Subcutaneous abdominal adipose tissue (tissue), 5 donors: Measurements from ENCODE around the gene GOLGA7B.

Experiments
- H3K27ac ChIP-seq: one replicate; pipeline ENCODE4 v1.7.0; 2013; ENCODE audit warnings: low read depth, mild to moderate bottlenecking, inconsistent platforms, low read length, moderate library complexity
- H3K27me3 ChIP-seq, 5 donors: one replicate each; pipeline ENCODE4 v1.7.0; 2013; ENCODE audit warnings: low read length in 5 of 5, inconsistent platforms in 1 of 5; ENCODE audit not compliant: control insufficient read depth in 5 of 5, insufficient read depth in 4 of 5
- H3K36me3 ChIP-seq, 5 donors: one replicate each; pipeline ENCODE4 v1.7.0; 2013; ENCODE audit warnings: low read length in 5 of 5; ENCODE audit not compliant: control insufficient read depth in 5 of 5, insufficient read depth in 5 of 5
- H3K4me1 ChIP-seq, 5 donors: one replicate each; pipeline ENCODE4 v1.7.0; 2013; ENCODE audit warnings: low read length in 5 of 5, mild to moderate bottlenecking in 3 of 5, moderate library complexity in 1 of 5; ENCODE audit not compliant: control insufficient read depth in 5 of 5, insufficient read depth in 5 of 5
- H3K4me3 ChIP-seq, 5 donors: one replicate each; pipeline ENCODE4 v1.7.0; 2013; ENCODE audit warnings: low read length in 5 of 5, low read depth in 1 of 5
- H3K9ac ChIP-seq, 5 donors: one replicate each; pipeline ENCODE4 v1.7.0; 2013; ENCODE audit warnings: low read length in 5 of 5, mild to moderate bottlenecking in 4 of 5, moderate library complexity in 3 of 5
- H3K9me3 ChIP-seq, 5 donors: one replicate each; pipeline ENCODE4 v1.7.0; 2013; ENCODE audit warnings: low read length in 5 of 5; ENCODE audit not compliant: control insufficient read depth in 5 of 5
- donor health status: healthy.
- donor health status: healthy.
- donor health status: healthy.
- donor health status: healthy.
- donor health status: healthy.

Gene GOLGA7B

DNA sequence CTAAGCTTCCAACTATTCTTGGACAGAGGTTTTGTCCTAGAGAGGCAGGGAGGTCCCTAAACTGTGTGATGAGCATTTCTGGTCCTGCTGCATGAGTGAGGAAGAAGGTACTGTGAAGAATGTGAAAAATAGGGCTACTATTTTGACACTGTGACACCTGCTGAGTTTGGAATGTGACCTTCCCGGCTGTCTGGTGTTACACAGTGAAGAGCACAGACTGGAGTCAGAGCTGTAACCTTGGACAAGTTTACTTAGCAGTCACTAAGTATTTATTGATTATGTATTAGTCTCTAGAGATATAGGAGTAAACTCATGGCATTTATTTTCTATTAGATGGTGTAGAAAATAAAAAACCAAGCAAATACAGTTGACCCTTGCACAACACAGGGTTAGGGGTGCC lies 12.3 kb downstream of the GOLGA7B start:
- H3K27me3 ChIP-seq = peaks cover 0 to 15% (median 0%) of the 10 kb centered on the region in 5 donors
- H3K4me1 ChIP-seq = peaks cover 0 to 14% (median 5%) of the 10 kb centered on the region in 5 donors
- no peak overlapping the region for H3K4me3 ChIP-seq
- no peaks in the 10 kb centered on the region for H3K36me3 ChIP-seq
- no peak overlapping the region for H3K9ac ChIP-seq
- H3K27ac ChIP-seq = no peak overlapping the region
- no peaks in the 10 kb centered on the region for H3K9me3 ChIP-seq

DNA sequence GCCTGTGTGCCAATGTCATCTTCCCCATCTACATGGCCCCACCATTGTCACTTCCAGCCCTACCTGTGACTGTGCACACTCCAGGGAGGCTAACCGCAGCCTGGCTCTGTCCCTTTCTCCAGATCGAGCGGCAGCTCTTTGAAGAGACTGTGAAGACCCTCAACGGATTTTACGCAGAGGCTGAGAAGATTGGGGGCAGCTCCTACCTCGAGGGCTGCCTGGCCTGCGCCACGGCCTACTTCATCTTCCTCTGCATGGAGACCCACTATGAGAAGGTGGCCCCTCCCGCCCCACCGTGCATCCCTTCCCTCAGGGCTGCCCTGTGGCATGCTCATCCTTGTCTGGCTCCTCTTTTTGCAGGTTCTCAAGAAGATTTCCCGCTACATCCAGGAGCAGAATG lies 14.2 kb downstream of the GOLGA7B start:
- Histone ChIP-seq H3K9me3 (no peaks in the 10 kb centered on the region), H3K27me3 (peaks cover 0 to 15% (median 0%) of the 10 kb centered on the region in 5 donors), H3K4me3 (no peak overlapping the region), H3K27ac (no peak overlapping the region), H3K36me3 (no peaks in the 10 kb centered on the region), H3K9ac (no peak overlapping the region), H3K4me1 (peaks cover under 1 to 4% (median 2%) of the 10 kb centered on the region in 5 donors)

DNA sequence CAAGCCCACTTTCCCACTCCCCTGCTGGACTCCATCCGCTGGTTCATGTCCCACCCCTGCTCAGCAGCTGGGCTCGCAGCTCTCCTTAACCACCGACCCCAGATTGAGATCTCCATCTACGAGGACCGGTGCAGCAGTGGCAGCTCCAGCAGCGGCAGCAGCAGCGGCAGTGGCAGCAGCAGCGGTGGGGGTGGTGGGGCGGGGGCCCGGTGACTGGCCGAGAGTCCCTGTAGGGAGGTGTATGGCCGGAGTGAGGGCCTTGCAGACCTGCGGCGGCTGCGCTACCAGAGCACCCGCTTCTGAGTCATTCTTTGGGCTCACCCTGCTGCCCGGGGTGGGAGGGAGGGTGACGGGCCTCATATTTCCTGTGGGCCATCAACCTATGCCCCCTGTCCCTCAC lies 15.8 kb downstream of the GOLGA7B start:
- Histone ChIP-seq H3K4me1 (peaks cover 3 to 13% (median 9%) of the 10 kb centered on the region in 5 donors), H3K27me3 (peaks cover 0 to 15% (median 4%) of the 10 kb centered on the region in 5 donors), H3K9me3 (no peaks in the 10 kb centered on the region), H3K9ac (no peak overlapping the region), H3K4me3 (no peak overlapping the region), H3K27ac (no peak overlapping the region), H3K36me3 (no peaks in the 10 kb centered on the region)

DNA sequence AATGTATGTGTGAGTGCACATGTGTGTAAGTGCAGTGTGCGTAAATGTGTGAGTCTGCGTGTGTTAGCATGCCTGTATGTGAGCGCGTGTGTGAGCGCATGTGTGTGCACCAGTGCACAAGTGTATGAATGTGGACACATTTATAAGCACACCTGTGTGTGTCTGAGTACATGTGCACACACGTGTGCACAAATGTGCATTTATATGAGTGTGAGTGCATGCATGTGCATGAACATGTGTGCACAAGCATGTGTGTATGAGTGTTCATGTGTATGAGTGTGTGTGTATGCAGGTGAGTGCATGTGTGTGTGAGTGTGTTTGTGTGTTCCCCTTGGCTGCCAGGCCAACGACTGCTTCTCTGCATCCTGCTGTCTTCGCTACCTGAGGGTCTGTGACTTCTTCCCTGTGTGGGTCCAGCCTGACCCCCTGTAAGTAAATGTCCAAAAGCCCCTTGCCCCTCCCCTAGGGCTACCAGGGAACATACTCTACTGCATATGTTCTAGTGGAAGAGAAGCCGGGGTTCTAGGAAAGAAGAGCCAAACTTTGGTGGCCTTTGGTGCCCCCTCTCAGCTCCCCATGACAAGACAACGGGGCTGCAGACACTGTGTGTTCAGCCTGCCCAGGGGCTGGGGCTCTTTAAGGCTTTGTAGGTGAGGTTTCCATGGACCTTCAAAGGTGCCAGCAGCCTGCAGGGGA lies 17.0 kb downstream of the GOLGA7B start:
- peaks cover 0 to 18% (median 4%) of the 10 kb centered on the region in 5 donors for H3K27me3 ChIP-seq

DNA sequence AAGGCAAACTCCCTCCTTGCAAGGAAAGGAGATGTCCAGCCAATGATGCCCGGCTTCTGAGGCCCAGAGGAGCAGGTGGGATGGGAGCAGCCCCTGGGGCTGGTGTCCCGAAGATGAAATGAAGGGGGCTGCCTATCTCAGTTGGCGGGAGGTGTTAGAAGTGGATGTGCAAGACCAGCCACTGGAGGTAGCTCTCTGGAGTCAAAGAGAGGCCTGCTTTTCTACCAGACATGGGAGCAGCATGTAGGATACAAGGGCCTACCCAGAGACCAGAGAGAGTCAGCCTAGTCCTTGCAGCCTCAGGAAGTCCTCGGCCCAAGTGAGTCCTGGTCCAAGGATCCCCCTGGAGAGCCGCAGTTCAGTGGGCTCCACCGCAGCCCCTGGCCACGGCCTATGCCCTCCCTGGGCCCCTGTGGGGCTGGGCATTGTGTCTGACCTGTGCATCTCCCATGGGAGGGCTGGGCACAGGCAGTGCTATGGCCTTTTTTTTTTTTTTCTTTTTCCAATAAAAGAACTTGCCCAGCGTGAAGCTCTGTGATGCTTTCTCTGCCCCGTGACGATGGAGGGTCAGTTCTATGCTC lies 17.7 kb downstream of the GOLGA7B start:
- Histone ChIP-seq H3K27me3 (peaks cover 0 to 19% (median 6%) of the 10 kb centered on the region in 5 donors), H3K9me3 (no peaks in the 10 kb centered on the region), H3K4me3 (no peak overlapping the region), H3K27ac (no peak overlapping the region), H3K4me1 (peaks cover 3 to 13% (median 9%) of the 10 kb centered on the region in 5 donors), H3K9ac (no peak overlapping the region), H3K36me3 (no peaks in the 10 kb centered on the region)

More for the DNA sequence above, 17.0 kb downstream of the GOLGA7B start:
- no peaks in the 10 kb centered on the region for H3K36me3 ChIP-seq
- H3K4me1 ChIP-seq = peaks cover 3 to 13% (median 9%) of the 10 kb centered on the region in 5 donors
- no peak overlapping the region for H3K9ac ChIP-seq
- no peak overlapping the region for H3K4me3 ChIP-seq
- no peaks in the 10 kb centered on the region for H3K9me3 ChIP-seq
- no peak overlapping the region for H3K27ac ChIP-seq

DNA sequence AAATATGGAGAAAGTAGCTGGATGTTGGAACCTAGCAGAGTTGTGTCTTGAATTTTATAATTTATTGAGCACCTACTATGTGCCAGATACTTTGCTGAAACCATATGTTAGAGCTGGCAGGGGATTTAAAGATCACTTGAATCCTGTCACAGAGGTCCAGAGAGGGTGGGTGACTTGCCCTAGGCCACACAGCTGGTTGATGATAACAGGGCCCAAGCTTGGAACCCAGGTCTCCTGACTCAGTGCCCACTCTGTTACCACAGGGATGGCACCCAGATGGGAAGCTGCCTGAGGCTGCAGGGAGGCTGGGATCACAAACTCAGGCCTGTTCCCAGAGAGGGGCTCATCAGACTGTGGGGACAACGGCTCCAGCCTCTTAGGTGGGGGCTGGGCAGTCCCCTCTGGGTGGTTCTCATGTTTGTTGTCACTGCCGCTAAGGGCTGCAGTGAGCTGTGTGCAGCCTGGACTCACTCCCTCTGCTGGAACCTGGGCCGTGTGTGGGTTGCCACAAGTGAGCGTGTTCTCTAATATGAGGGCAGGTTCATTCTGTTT lies 18.6 kb downstream of the GOLGA7B start:
- H3K4me1 ChIP-seq = peaks cover 3 to 13% (median 9%) of the 10 kb centered on the region in 5 donors
- no peaks in the 10 kb centered on the region for H3K9me3 ChIP-seq
- H3K27me3 ChIP-seq = peaks cover 0 to 20% (median 6%) of the 10 kb centered on the region in 5 donors
- H3K9ac ChIP-seq = no peak overlapping the region
- no peak overlapping the region for H3K4me3 ChIP-seq
- H3K27ac ChIP-seq = no peak overlapping the region
- no peaks in the 10 kb centered on the region for H3K36me3 ChIP-seq

DNA sequence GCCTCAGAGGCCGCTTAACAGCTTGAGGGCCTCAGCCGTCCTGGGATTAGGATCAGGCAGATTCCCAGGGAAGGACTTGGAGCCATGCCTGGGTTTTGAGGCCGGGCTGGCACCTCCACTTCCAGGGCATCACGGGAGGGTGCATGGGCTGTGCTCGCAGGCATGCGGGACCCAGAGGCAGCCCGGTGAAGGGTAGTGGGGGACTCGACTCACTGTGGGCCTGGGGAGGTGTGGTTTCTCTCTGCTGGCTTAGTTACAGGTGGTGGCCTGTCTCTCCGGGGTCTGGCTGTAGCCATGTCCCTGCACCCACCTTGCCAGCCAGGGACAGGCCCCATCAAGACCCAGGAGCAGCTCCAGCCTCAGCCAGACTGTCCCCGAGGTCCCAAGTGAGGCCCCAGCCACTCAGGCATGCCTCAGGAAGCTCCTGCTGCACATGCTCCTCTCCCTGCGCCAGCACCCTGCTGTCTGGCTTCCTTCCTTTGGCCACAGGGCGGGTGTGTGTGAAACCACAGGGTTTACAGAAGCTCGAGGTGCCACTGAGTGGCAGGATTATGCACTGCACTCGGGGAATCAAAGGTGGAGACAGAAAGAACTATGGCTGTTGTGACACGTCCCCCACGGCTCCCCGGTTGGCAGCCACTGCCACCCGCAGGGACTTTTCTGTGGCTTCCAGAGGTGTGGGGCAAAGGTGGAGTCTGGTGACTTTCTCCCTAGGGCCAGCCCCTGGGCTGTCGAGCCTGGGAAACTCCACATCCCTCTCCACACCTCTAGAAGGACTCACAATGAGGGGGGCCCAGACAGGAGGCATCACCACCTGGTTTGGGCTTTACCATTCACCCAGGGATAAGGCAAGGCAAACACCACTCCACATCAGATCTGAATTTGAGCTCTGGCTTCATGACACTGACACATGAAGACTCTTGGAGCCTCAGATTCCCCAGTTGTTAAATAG lies 19.7 kb downstream of the GOLGA7B start:
- H3K9ac ChIP-seq = peak overlapping the region in 1 of 5 donors; percentile 56
- H3K4me1 ChIP-seq = peaks cover 3 to 15% (median 9%) of the 10 kb centered on the region in 5 donors
- no peaks in the 10 kb centered on the region for H3K36me3 ChIP-seq
- peaks cover 0 to 23% (median 6%) of the 10 kb centered on the region in 5 donors for H3K27me3 ChIP-seq
- no peak overlapping the region for H3K4me3 ChIP-seq
- H3K27ac ChIP-seq = no peak overlapping the region
- no peaks in the 10 kb centered on the region for H3K9me3 ChIP-seq

DNA sequence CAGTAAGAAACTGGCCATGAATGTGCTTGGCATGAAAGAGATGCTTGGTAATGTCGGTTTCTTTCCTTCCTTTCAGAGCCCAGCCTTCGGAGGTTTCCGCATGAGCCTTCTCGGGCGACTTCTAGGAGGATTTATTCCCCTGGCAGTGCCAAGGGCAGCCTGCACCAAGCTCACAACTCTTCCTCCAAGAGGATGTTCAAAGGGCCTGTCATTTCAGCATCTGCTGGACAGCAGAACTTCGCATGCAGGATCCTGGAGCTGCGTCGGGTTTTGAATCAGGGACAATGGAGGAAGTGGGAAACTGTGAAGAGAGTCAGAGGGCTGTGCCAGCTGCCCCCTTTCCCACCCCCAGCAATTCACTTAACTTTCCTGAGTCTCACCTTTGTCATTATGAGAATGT lies 21.3 kb downstream of the GOLGA7B start:
- no peak overlapping the region for H3K4me3 ChIP-seq
- no peaks in the 10 kb centered on the region for H3K36me3 ChIP-seq
- no peak overlapping the region for H3K9ac ChIP-seq
- no peak overlapping the region for H3K27ac ChIP-seq
- H3K4me1 ChIP-seq = peaks cover 3 to 15% (median 9%) of the 10 kb centered on the region in 5 donors
- H3K27me3 ChIP-seq = peaks cover 0 to 20% (median 6%) of the 10 kb centered on the region in 5 donors
- H3K9me3 ChIP-seq = no peaks in the 10 kb centered on the region

DNA sequence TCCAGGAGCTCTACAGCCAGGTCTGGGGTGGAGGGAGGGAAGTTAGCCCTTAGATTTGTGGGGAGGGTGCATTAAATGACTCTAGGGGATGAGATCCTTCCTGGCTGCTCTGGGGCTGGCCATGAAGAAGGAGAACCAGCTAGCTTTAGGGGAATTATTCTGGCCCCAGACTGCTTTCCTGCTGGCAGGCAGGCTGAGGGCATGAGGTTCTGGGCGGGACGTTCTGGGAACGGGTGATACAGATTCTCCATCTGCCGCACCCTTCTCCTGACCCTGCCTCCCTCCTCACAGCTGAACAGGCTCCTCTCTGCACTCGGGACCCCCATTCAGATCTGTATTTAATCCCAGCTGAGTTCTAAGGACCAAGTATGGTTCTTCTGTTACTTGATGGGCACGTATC lies 23.9 kb downstream of the GOLGA7B start:
- H3K27ac ChIP-seq = no peak overlapping the region
- peaks cover 3 to 15% (median 8%) of the 10 kb centered on the region in 5 donors for H3K4me1 ChIP-seq
- H3K4me3 ChIP-seq = no peak overlapping the region
- H3K36me3 ChIP-seq = no peaks in the 10 kb centered on the region
- no peaks in the 10 kb centered on the region for H3K9me3 ChIP-seq
- no peak overlapping the region for H3K9ac ChIP-seq
- peaks cover 0 to 12% (median 0%) of the 10 kb centered on the region in 5 donors for H3K27me3 ChIP-seq
